HG03108 (cell line): ENCODE data around the gene TP53AIP1.

ENCODE experiments used
- ATAC-seq: cut with Tn5 transposase; IDR thresholded peaks from one replicate; pipeline ENCODE4 v1.9.1; 2021; ENCODE audit warnings: moderate library complexity; ENCODE audit not compliant: unreplicated experiment

The TP53AIP1 gene, protein sequence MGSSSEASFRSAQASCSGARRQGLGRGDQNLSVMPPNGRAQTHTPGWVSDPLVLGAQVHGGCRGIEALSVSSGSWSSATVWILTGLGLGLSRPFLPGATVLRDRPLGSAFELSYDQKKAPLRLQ

DNA sequence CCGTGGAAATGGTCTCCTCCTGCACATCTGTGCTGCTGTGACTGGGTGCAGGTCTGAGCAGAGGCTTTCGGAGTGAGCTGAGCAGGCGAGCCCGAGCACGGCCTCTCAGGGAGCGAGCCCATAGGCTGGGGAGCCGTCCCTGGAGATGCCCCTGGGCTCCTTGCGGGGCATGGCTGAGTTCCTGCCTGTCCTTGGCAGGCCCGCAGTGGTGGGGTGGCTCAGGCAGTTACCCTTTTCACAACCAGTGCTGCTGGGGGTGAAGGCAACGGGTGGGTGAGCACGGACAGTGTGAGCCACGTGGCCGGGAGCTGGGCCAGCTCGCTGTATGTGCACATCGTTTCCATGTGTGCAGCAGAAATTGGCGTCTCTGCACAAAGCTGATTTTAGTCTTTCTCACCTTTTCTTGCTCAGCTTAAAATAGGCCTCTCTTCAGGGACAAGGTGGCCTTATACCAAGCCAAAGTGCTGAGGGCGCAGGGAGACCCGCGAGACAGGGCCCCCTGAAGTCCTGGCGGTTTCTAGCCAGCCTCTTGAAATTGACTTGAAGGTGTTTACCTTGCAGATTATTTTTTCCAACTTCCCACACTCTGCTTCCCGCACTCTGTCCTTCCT lies at the start of gene TP53AIP1:
TSS of gene TP53AIP1 (minus strand) at position 55 of the 611 bp plus-strand sequence. CDS start 5,053 bp downstream, outside the sequence.
- ATAC-seq, result no peak

DNA sequence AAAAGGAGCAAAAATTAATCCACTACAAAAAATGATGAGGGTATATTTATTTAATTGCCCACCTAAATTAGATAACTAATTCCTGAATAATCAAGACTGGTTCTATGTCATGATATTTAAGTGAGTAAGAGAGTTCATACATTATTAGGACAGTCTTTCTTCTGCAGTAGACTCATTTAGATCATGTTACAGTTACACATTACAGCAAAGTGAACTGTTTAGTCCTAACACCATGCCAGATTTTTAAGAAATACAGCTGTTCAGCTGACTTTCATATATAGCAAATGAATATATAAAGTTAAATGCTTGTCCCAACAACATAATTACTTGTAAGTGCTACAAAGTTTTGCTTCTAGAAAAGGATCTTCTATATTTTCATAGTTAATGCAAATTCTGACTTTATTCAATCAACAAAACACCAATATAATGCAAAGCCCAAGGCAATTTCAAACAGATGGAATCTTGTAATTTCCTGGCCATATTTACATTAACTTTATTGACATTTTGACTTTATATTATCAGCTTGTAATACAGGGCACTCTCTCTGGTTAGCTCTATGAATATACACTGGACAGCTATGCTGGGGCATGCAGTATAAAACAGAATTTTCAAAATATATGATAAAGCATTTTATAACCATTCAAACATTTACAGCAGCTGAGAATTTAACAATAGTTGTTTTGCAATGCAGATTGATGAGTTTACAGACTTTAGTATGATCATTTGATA lies 45.7 kb upstream of the TP53AIP1 start:
- no peak for ATAC-seq

DNA sequence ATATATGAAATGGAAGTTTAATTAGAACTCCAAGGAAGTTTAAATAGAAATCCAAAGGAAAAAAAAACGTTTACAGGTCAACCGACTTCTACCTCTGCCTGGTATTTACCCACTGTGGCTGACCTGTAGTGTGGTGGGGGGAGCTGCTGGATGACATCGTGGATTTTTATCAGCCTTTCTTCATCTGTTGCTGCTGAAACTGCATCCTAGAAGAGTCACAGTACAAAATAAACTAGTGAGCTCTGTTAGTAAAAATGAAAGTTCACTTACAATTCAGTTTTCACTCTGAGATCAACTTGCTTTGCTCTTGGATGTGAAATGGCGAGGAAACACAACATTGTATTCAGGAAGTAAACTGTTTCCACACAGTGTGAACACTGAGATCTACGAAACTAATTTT lies 43.2 kb upstream of the TP53AIP1 start:
- ATAC-seq, result no peak

DNA sequence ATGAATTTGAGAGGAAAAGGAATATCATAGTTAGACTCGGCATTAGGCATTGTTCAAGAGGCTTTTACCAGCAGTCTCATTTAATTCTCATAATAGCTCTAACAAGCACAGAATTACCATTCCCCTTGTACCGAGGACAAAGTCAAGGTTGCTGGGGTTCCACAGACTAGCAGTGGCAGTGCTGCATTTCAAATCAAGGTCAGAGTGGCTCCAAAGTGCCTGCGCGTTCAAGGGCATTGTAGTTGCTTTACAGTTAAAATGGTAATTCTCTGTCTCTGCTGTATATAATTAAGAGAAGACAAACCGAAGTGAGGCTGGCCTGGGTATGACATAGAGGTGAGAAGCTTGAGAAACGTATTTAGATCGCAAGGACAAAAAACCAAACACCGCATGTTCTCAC lies 40.4 kb upstream of the TP53AIP1 start:
- ATAC-seq, result no peak

DNA sequence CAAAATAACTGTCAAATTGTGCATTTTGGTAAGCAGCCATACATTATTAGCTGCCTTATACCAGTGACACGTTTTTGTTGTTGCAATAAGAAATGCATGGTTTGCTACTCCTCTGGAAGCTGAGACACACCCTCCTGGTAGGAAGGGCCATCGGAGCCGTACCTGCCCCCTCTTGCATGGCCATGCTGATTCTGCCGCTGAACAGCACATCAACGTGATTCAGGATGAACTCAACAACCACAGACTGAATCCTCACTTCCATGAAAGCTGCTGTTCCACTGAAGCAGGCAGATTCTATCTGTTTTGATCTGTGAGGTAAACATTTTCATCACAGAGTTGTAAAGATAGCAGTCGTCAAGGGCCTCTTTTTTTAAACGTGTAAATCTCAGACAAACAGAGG lies 38.6 kb upstream of the TP53AIP1 start:
- no peak for ATAC-seq

DNA sequence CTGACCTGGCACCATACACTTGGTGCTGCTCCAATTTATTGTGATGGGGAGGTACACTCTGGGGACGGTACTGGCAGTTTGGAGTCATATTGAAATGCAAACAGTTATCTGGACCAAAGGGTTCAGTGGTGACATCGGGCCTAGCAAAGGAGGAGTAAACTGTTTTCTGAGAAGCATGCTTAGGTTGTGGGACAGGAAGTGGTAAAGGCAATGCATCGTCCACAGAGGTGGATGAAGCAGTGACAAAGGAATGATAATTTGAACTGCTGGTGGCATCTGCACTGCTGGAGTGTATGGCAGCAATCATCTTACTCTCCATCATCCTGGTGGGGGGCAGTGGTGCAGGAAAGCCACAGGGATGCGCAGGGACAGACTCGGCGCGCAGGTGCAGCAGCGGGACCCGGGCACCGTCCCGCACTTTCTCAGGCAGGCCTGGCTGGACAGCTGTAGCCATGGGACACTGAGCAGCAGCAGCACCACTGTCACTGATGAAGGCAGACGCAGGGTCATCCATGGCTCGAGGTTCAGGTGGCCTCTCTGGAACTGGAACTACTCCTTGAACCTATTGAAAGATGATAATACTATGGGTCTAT lies 28.0 kb upstream of the TP53AIP1 start:
- no peak for ATAC-seq

DNA sequence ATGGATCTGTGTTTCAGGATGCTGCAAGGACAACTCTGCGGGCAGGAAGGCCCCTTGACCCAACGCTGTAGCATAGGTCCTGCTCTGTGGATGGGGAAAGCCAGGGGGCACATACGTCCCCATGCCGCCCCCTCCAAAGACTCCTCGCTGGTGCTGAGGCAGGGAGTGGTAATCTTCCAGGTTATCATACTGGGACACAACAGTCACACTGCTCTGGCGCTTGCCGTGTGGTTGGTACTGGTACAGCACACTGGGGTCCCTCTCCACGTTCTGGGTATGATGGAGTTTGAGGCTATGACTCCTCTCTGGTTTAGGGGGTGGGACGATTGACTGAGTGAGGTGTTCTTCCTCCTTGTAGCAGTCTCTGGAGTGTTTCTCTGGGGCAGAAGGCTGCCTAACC lies 26.2 kb upstream of the TP53AIP1 start:
- ATAC-seq, result no peak

DNA sequence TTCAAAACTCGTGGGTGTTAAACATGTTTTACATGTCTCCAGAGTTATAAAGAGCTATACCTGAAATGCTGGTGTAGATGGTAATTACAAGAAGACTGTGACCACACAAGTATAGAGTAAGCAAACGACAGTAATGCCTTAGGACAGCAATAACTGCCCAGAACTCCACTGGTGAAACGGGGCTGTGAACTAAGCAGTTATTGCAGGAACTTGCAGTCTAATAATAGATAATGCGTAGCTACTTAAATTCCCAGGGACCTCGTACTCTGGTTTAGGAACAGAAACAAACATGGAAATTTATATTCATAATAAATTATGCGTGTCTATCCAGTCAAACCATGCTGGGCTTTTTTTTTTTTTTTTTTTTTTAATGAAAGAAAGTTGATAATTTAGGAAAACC lies 24.9 kb upstream of the TP53AIP1 start:
- no peak for ATAC-seq

DNA sequence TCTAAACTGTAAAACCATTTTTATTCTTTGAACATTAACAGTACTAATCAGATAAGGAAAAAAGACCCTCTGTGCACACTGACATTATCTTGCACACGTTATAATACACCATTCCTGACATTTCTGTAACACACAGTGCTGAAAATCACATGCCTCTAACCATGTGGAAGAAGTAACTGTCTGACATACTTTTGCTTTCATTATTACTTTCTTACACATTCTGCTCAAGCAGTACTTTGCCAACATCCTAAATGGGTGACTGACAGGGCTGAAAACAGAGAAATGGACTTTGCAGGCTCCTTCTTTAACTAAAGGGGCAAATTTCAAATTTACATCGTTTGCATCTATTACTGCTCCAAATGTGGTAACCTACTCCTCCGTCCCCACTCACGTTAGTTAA lies 22.8 kb upstream of the TP53AIP1 start:
- ATAC-seq, result peak; percentile 99

DNA sequence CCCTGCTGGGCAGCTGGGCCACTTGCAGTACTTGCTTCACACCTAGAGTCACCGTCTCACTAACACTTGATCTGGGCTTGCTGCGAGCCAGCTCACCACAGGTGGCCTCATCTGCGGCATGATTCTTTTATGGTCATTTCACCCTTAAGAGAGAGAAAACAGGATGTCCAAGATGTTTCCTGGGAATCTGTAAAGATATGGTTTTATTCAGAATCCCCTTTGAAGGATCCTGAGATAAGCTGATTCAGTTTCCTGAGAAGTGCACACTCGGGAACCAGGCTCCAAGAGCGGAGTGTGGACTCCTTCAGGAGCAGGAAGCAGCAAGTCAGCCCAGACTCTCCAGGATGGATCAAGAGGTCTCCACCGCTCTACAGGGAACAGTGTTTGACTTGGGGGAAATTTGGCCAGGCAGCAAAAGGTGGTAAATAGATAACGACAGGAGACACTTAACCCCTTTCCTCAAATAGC lies 21.8 kb upstream of the TP53AIP1 start:
- ATAC-seq, result no peak

DNA sequence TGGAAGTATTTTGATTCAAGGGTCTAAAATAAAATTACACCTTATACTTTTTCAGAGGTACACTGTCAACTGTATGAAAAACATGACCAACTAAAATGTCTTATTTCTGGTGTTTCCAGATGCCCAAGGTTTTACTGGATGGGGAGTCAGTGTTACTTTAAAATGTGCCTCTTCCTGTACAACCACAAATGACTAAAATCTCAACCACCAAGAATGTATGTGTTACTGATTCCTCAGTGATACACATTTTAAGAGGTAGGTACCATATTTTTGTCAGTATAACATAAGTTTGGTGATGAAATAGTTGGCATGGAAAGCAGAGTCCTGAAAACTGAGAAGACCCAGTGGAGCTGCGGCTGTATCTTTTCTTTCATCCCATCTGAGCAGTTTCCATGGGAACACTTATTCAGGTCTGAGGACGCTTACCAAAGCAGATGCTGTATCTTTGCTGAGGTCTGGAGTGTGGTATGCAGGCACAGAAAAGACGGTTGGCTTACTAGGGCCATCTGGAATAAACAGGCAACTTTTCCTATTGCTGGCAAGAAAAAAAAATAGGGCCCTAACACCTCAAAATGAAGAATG lies 21.2 kb upstream of the TP53AIP1 start:
- no peak for ATAC-seq

DNA sequence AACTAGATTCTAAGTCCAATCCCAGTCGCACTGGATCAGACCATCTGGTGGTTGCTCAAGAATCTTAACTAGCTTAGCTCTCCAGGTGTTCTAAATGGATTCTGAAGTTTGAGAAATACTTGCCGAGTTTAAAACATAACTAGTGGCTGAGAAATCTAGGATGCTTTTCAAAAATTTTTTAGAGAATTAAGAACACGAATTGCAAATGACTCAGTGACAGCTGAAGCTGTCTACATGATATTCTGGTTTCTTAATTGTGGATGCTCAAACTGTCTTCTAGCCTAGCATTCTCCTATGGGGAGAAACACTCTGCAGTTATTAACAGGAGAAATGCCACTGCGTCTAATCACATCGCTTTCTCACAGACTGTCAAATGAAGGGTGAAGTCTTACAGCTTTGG lies 20.2 kb upstream of the TP53AIP1 start:
- no peak for ATAC-seq

DNA sequence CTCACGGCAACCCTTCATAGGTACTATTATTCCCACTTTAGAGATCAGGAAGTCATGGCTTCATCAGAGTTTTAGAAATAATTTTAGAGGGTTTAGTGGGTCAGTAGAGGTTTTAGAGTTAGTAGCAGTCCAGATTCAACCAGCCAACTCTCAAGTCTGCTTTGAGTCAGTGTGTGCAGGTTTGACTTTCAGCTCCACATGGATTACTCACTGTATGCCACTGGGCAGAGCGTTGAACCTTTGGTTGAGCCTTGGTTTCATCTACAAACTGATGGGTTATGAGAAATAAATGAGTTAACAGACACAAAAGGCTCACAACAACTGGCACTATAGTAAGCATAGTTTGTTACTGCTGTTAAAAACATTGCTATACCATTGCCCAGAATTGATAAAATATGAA lies 19.0 kb upstream of the TP53AIP1 start:
- no peak for ATAC-seq

DNA sequence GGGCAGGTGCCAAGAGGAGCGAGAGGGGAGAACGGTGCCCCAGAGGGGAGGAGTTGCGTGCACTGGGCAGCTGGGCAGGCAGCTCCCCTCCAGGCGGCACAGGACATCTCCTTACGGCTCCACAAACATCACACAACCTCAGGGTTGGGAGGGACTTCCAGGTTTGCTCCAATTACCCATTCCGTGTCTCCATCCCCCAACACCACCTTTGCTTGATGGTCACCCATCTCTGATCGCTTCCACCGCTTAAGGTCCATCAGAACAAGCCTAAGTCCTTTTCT lies 14.5 kb upstream of the TP53AIP1 start:
- ATAC-seq, result no peak

DNA sequence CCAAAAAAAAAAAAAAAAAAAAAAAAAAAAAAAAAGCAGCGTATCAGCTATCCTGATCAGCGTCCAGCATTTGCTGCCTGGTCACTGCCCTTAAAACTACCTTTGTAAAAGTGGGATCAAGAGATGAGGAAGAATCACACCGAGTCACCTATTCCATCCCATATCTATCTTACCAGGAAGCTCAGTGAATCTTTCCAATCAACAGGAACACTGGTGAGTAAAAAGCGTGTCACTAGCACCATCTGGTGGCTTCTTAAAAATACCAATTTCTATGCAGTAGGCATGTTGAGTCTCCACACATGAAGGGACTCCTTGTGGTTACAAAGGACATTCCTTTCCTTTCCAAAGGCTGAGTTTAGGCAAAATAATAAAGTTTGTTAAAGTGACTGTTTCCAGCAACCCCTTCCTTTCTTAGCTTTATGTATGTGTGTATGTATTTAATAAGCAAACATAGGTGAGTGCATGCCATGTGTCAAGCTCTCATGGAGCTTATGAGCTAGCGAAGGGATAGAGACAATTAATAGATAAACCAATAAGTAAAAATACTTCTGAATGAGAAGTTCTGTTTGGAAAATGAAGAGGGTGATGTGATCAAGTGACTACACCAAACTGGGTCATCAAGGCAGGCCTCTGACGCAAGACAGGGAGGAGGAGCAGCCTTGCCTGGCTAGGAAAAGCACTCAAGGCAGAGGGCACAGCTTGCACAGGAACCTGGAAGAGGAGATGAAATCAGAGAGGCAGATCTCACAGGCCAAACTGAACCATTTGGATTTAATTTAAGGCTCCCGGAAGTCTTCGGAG lies 13.9 kb upstream of the TP53AIP1 start:
- peak; percentile 52 for ATAC-seq

DNA sequence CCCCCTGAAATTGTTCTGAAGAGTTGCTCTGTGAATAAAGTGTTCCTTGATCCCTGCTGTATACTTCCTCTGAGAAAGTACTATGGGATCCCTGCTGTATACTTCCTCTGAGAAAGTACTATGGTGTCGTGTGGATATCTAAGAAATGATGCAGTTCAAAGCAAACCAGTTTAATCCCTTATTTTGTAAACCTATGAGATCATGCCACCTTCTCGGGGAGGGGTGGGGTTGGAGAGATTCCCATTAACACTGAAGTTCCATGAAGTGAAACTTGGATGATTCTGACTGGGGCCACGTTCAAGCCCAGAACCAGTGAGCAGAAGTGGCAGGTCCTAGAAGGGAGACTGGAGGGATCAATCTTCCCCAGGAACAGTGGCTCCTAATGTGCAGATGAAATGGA lies 13.0 kb upstream of the TP53AIP1 start:
- ATAC-seq, result no peak

DNA sequence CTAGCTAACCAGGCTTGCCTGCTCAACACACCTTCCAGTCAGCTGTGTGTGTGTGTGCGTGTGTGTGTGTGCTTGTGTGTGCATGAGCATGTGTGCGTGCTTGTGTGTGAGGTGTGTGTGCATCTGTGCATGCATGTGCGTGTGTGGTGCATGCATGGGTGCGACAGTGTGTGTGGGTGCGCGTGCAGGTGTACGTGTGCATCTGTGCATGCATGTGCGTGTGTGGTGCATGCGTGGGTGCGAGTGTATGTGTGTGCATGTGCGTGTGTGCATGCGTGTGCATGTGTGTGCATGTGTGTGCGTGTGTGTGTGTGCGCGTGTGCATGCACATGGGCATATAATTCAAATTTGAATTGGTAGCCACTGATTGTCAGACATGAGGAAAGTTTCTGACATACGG lies 10.5 kb upstream of the TP53AIP1 start:
- ATAC-seq, result no peak

DNA sequence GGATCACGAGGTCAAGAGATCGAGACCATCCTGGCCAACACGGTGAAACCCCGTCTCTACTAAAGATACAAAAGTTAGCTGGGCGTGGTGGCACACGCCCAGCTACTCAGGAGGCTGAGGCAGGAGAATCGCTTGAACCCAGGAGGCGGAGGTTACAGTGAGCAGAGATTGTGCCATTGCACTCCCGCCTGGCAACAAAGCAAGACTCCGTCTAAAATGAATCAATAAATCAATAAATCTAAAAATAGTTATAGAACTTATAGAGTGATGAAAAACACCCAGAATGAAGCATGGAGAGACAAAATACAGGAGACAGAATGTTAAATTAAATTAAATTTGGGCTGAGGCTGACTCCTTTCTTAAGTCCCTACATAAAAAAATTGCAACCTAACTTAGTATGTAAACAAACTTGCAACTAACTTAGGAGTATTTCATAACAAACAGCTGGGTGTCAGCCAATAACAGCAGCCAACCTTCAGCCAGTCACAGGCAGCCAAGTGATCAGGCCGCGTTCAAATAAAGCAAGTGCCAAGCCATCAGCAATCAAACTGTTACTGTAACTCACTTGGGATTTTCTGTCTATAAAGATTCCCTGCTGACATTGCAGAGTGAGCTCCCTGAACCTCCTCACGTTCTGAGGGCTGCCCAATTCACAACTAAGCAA lies 7.3 kb upstream of the TP53AIP1 start:
- ATAC-seq, result no peak

DNA sequence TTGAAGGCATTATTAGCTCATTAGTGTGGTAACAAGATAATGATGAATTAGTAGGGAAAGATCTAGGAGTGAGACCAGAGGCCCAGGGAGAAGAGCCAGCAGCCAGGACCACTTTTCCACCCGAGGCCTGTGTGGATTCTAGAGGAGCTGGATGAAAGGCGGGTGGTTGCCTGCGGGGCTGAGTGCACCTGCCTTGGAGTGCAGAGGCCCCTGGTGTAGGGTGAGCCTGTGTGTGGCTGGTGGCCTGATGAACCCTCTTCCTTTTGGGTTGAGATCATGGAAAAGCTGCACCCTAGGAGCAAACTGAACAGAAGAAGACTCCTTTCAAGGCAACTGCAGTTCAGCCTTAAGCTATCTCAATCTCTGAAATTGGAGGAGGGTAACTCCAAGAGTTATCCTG lies 5.9 kb upstream of the TP53AIP1 start:
- no peak for ATAC-seq

DNA sequence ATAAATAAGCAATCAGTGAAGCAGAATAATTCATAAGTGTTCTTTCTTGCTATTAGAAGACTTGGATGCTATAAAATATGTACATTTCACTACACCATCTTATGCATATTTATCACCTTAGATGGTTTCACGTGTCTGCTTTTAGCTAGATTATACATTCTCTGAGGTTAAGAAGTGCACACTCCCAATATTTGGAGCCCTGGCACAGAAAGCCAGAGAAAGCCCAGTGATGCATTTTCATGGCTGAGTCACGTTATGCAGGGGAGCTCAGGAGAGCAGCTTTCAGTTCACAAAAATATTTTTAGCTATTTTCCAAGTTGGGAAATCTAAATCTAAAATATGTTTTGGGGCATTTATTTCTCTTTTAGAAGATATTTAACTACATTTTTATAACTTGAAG lies 5.1 kb upstream of the TP53AIP1 start:
- ATAC-seq, result no peak

DNA sequence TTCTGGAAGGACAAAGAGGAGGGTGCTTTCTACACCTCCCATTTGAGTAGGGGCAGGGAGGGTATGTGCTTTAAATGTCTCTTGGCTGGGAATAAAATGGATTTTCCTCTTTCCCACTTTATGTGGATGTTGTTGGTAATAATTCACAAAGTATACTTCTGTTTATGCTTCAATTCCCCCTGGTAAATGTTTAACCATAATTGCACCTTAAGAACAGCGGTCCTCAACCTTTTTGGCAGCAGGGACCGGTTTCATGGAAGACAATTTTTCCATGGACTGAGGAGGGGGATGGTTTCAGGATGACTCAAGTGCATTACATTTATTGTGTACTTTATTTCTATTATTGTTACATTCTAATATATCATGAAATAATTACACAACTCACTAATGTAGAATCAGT lies 4.0 kb upstream of the TP53AIP1 start:
- no peak for ATAC-seq
